DMS 273 (cell line): Measurements from ENCODE around the gene UVRAG.

ENCODE experiments used
- DNase-seq: peaks from one replicate; lab custom pipeline; 2025; ENCODE audit not compliant: unreplicated experiment; lab: John Stamatoyannopoulos, UW

The UVRAG gene

DNA sequence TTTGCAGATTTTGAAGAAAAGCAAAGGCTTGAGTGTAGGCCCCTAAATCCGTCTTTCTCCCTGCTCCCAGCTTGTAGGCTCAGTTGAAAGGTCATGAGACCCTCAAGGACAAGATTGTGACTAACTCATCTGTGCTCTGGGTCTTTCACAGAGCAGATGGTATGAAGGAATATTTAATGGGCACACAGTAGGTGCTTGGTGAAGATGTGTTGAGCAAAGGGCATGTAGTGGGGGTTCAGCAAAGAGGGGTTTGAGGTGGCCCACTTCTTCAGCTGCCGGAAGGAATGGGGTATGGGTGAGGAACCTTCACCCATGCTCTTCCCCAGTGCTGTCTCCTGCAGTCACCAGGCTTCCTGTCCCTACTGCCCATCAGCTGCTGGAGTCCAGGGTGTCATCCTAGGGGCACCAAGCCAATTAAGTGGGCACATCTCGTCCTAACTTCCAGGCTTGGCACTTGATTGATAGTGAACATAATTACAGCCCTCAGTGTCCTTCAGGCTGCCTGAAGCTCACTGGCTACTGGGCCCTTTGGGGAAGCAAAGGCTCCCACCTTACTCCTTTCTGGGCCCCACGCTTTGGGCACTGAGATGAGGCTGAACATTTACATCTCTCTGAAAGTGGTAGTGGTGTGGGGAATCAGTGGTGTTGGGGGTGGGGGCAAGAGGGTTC lies 31.5 kb upstream of the UVRAG start:
- no peak for DNase-seq

- DNase-seq = no peak
These were observed 30.9 kb upstream of the UVRAG start for GRCh38 chr11:75784085-75784478.

DNA sequence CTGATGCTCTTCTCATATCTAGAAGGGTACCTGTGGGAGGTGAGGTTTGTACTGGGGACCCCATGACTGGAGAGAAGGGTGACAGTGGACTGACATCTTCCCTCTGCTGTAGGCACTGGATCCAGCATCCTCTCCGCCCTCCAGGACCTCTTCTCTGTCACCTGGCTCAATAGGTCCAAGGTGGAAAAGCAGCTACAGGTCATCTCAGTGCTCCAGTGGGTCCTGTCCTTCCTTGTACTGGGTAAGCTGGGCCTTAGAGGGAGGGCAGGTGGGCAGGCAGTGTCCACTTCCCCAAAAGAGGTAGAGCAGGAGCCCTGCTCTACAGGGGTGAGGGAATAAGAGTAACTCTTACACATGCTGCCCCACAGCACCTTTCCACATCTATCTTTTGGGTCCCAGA lies 30.5 kb upstream of the UVRAG start:
- no peak for DNase-seq

GRCh38 chr11:75785187-75785586 lies 29.8 kb upstream of the UVRAG start:
- DNase-seq = no peak

DNA sequence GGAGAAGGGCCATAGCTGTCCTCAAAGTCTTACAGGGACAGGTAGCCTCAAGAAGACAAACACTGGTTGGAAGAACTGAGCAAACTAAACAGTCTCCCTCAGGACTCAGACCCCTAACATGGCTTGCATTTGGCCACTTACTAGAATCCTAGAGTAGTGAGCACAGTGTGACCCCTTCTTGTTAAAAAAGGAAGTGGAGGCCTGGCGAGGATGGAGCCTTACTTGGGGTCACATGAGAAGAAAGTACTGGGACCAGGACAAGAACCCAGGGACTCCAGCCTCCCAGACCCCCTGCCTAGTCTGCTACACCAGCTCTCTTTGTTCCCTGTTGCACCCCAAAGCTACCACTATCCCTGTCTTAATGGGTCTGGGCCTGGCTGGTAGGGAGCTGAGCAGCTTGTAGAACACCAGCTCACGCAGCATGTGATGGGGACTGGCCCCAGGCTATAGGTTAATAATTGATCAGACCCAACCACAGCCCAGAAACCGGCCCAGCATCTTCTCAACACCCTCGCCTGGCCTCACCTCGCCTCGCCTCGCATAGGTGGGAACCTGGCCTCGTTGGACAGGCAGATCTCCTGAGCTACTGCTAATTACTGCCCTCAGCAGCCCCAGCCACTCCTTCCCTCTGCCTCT lies 28.8 kb upstream of the UVRAG start:
- DNase-seq = no peak

DNA sequence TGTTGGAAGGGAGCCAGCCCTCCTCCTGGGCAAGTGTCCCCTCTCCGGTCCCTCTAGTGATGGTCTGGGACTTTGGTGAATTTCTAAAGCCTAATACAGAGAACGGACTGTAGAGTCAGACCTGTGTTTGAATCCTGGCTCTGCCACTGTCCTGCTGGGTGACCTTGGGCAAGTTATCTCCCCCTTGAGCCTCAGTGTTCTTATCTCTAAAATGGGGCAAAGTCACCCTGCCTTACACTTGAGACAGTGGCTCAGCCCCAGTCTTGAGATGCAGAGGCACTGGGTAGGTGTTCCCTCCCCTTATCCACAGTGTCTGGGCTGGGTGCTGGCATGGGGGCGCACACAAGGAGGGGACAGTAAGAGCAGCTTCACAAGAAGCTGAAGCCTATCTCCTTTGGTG lies 25.5 kb upstream of the UVRAG start:
- DNase-seq = no peak

DNA sequence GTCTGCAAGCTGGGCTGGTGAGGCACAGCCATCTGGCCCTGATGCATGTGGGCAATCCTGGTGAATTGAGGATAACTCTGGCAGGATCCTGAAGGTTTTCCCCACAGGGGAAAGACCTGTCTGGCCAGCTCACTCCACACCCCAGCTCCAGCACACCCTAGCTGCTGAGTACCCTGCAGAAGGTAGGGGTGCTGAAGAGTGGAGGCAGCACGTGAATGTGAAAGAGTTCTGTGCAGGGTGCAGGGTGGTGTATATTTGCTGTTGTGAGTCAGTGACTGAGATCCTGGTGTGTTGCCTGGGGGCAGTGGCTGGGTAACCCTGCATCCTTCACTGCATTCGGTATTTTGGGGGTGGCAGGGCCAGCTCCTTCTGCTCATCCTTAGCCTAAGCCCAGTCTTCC lies 24.0 kb upstream of the UVRAG start:
- no peak for DNase-seq

GRCh38 chr11:75792127-75792731 lies 22.8 kb upstream of the UVRAG start:
- no peak for DNase-seq

- no peak for DNase-seq
These were observed 21.8 kb upstream of the UVRAG start for GRCh38 chr11:75792997-75793800.

DNA sequence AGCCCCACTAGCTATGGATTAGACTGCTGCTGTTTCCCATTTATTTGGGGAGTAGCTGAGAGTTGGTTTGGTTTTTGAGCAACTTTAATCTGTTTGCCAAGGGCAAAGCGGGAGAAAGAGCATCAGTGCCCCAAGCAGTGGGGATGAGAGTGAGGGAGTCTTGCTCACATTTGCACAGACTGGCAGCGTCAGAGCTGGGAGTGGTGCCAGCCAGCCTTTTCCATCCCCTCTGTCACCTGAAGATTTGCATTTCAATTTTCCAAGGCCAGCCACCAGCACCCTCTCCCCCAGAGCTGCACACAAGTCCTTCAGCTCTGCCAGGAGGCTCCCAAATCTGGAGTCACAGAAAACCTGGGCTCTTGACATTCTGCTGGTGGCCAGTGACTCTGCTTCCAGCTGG lies 21.0 kb upstream of the UVRAG start:
- peak; percentile 7 for DNase-seq

DNA sequence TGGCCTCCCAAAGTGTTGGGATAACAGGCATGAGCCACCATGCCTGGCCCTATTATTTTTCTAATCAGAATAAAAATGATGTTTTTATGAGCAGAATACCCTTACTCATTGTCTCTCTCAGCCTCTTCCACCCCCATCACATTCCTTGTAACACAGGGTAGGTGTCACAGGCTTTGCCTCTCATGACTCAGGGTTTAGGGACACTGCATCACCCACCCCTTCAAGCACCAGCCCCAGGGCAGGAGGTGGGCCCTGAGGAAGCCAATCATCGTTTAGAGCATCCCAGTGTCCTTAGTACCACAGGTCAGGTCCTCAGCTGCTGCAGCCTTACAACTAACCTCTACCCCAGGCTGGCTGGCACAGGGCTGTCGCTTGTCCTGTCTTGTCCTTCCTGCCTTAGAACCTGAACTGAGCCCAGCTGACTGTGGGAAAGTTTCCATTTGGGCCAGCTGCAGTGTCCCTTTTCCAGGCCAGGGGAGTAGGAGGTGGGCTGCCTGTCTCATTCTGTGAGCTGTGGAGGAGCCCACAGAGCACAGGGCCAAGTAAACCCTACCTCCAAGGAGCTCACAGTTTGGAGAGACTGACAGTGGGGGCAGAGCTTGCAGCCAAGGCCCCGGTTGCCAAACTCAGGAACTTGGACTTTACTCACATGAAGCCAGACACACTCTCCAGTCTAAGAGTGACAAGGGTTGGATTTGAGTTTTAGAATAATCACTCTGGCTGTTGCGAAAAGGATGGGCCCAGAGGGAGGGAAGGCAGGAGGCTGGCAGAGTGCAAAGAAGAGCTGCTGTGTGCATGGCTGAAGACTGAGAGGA lies 19.5 kb upstream of the UVRAG start:
- DNase-seq = no peak

GRCh38 chr11:75796091-75796435 lies 18.9 kb upstream of the UVRAG start:
- no peak for DNase-seq

- DNase-seq = no peak
These were observed 17.9 kb upstream of the UVRAG start for GRCh38 chr11:75797116-75797515.

- DNase-seq = no peak
These were observed 17.2 kb upstream of the UVRAG start for GRCh38 chr11:75797792-75798191.

DNA sequence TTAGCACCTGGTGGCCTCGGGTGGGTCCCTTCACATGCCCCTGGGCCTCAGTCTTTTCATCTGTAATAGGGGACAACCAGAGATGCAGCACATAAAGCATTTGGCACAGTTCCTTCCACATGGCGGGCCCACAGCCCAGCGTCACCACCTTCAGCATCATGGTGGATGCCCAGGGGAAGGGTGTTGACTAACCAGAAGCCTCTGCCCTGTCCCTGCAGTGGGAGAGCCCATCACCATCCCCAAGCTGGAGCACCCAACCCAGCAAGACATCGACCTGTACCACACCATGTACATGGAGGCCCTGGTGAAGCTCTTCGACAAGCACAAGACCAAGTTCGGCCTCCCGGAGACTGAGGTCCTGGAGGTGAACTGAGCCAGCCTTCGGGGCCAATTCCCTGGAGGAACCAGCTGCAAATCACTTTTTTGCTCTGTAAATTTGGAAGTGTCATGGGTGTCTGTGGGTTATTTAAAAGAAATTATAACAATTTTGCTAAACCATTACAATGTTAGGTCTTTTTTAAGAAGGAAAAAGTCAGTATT lies 14.8 kb upstream of the UVRAG start:
- no peak for DNase-seq

- no peak for DNase-seq
These were observed 14.2 kb upstream of the UVRAG start for GRCh38 chr11:75800728-75801361.

DNA sequence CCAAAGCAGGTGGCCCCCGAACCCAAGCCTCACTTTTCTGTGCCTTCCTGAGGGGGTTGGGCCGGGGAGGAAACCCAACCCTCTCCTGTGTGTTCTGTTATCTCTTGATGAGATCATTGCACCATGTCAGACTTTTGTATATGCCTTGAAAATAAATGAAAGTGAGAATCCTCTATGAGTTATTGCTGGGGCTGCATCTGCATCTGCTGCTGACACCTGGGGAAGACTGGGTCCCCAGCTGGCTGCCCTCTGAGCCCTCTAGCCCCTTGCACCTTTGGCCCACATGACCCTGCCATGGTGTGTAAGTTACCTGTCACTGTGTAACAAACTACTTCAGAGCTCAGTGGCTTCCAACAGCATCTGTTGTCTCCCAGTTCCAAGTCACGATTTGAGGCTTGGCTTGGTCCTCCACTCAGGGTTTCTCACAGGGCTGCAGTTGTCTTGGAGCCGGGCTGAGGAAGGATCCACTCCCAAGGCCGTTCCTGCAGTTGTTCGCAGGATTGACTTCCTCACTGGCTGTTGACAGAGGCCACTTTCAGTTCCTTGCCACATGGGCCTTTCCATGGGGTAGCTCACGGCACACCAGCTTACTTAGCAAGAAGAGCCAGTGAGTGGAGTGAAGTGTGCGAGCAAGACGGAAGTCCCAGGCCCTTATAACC lies 13.5 kb upstream of the UVRAG start:
- no peak for DNase-seq

GRCh38 chr11:75802021-75802912 lies 12.7 kb upstream of the UVRAG start:
- no peak for DNase-seq
